NB4 (cell line): Measurements from ENCODE around the gene PSMC4.

ENCODE experiments used
- DNase-seq: peaks from one replicate; pipeline ENCODE4 v3.0.0; 2010; ENCODE audit warnings: low read depth
- H3K4me3 ChIP-seq: one replicate; pipeline ENCODE4 v1.5.1; 2011; ENCODE audit warnings: mild to moderate bottlenecking, low read depth, low read length, moderate library complexity
- MYC ChIP-seq: IDR thresholded peaks from 2 replicates; pipeline ENCODE4 v1.6.1; 2011; ENCODE audit warnings: low read depth, low read length
- POLR2A ChIP-seq: IDR thresholded peaks from 2 replicates; pipeline ENCODE4 v1.6.1; 2011; ENCODE audit warnings: mild to moderate bottlenecking; ENCODE audit not compliant: insufficient read length; ENCODE audit errors: extremely low read depth
- TF ChIP-seq, protein P1 (sequence below): IDR thresholded peaks from one replicate; pipeline ENCODE4 v1.5.1; 2012; ENCODE audit warnings: low read depth, low read length
- TF ChIP-seq, protein P2 (sequence below): IDR thresholded peaks from 2 replicates; pipeline ENCODE4 v1.6.1; 2011; ENCODE audit warnings: low read depth, low read length

PSMC4 gene

DNA sequence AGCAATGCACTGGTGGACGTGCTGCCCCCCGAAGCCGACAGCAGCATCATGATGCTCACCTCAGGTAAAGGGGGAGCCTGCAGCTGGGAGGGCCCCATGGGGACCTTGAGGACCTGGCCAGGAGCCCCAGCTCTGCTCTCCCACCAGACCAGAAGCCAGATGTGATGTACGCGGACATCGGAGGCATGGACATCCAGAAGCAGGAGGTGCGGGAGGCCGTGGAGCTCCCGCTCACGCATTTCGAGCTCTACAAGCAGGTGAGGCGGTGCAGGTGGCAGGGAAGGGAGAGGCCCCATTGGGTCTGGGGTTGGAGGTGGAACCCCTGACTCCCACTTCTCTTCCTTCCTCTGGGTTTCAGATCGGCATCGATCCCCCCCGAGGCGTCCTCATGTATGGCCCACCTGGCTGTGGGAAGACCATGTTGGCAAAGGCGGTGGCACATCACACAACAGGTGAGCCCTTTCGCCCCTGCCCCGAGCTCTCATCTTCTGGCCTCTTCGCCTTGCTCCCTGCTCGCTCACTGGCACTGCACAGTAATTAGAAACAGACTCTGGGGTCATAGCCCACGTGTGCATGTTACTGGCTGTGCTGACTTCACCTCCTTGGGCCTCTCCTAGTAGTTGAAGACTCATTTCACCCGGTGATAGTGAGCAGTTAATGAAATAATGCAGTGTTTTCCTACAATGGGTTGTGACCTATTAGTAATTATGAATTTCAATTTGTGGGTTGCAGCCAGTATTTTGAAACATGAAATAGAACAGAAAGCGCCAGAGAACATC lies 3.6 kb downstream of the PSMC4 start:
- TF ChIP-seq, protein P1, sequence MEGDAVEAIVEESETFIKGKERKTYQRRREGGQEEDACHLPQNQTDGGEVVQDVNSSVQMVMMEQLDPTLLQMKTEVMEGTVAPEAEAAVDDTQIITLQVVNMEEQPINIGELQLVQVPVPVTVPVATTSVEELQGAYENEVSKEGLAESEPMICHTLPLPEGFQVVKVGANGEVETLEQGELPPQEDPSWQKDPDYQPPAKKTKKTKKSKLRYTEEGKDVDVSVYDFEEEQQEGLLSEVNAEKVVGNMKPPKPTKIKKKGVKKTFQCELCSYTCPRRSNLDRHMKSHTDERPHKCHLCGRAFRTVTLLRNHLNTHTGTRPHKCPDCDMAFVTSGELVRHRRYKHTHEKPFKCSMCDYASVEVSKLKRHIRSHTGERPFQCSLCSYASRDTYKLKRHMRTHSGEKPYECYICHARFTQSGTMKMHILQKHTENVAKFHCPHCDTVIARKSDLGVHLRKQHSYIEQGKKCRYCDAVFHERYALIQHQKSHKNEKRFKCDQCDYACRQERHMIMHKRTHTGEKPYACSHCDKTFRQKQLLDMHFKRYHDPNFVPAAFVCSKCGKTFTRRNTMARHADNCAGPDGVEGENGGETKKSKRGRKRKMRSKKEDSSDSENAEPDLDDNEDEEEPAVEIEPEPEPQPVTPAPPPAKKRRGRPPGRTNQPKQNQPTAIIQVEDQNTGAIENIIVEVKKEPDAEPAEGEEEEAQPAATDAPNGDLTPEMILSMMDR = no peak
- TF ChIP-seq MYC (no peak), POLR2A (no peak)
- TF ChIP-seq, protein P2, sequence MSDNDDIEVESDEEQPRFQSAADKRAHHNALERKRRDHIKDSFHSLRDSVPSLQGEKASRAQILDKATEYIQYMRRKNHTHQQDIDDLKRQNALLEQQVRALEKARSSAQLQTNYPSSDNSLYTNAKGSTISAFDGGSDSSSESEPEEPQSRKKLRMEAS = no peak
- no peak for DNase-seq
- H3K4me3 ChIP-seq = no peak overlapping the region

DNA sequence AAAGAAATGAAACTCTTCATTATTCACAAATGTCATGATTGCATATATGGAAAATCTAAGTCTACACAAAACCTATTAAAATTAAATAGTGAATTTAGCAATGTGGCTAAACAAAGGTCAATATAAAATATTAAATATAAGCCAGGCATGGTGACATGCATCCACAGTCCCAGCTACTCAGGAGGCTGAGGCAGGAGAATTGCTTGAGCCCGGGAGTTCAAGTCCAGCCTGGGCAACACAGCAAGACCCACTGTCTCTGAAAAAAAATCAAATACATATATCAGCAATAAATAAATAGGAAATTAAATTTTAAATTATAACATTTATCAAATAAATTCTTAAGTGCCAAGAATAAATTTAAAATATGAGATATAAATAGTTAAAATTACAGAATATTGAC lies 11.9 kb downstream of the PSMC4 start:
- no peak for TF ChIP-seq POLR2A
- TF ChIP-seq, protein P2 = no peak
- no peak for TF ChIP-seq MYC
- TF ChIP-seq, protein P1 = no peak
- H3K4me3 ChIP-seq = no peak overlapping the region
- no peak for DNase-seq

DNA sequence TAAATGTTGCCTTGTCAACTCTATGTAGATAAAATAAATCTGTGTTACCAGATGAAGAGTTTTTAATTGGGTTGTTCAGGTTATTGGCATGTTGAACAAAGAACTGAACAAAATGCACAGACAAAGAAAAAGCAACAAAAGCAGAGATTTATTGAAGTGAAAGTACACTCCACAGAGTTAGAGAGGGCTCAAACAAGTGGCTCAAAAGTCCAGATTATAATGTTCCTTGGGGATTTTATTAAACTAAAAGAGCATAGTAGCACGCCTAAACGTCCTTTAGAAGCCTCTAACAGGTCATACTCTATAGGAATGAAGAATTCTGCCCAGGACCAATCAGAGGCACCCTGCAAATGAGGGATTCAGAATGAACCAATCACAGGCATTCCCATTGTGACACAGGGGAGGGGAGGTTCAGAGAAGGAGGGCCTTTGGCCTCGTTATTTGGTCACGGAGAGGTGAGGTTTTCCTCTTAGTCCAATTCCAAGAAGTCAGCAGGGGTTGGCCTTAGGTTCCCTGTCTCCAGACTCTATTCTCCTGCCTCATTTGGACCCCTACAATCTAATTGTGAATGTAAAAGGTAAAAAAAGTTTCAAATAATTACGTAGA lies 12.8 kb downstream of the PSMC4 start:
- DNase-seq = no peak
- H3K4me3 ChIP-seq = no peak overlapping the region
- TF ChIP-seq, protein P1 = no peak
- TF ChIP-seq, protein P2 = no peak
- TF ChIP-seq POLR2A (no peak), MYC (no peak)

DNA sequence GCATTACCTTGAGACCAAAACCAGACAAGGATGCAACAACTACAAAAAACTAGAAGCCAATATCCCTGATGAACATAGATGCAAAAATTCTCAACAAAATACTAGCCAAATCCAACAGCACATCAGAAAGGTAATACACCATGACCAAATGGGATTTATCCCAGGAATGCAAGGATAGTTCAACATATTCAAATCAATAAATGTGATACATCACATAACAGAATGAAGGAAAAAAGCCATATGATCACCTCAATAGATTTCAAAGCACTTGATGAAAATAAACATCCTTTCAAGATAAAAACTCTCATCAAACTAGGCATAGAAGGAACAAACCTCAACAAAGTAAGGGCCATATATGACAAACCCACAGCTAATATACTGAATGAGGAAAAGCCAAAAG lies 15.7 kb downstream of the PSMC4 start:
- H3K4me3 ChIP-seq = no peak overlapping the region
- DNase-seq = no peak
- TF ChIP-seq, protein P2 = no peak
- TF ChIP-seq MYC = no peak
- TF ChIP-seq POLR2A = no peak
- TF ChIP-seq, protein P1 = no peak

DNA sequence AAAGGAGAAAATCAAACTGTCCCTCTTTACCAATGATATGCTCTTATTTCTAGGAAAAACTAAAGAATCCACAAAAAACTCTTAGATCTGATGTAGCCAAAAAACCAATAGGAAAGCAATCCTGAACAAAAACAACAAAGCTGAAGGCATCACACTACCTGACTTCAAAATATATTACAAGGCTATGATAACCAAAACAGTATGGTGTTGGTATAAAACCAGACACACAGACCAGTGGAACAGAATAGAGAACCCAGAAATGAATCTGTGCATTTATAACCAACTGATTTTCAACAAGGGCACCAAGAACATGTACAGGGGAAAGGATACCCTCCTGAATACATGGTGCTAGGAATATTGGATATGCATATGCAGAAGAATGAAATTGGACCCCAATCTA lies 16.2 kb downstream of the PSMC4 start:
- TF ChIP-seq POLR2A (no peak), MYC (no peak)
- TF ChIP-seq, protein P1 = no peak
- TF ChIP-seq, protein P2 = no peak
- H3K4me3 ChIP-seq = no peak overlapping the region
- no peak for DNase-seq
